ENCODE measurements around the gene ZFYVE27. TPM values are rescaled to one million over a fixed set of nuclear protein-coding genes. Genes with fewer than 3 reads are reported as not detected.

The ZFYVE27 gene
- total and polyA plus RNA-seq, 2 of the 4 experiments (the other 2 are of a cell fraction), result 13.1 to 22.2 TPM

- H4K91ac ChIP-seq (ENCODE audit: insufficient read depth, low read depth, low read length), result no peak within 1 kb of the TSS
- no TSS peak for BruUV-seq (replicated peaks)
- no peak within 1 kb of the TSS for H2AK9ac ChIP-seq (replicated peaks; ENCODE audit: low read depth, low read length, poor library complexity)
- H3K4me3 ChIP-seq (ENCODE audit: insufficient read depth, low read depth, low read length), result peak within 1 kb of the TSS; percentile 19; the same call in 1 of the 2 replicates
- H2BK5ac ChIP-seq (ENCODE audit: low read depth, low read length, poor library complexity, severe bottlenecking), result no peak within 1 kb of the TSS
- ChIA-PET CTCF (interaction anchor here (0.5 kb wide), 1 partner anchor 481 kb away, joined by 3 read pairs; no protein-coding TSS in a partner anchor), POLR2A (ENCODE audit: unreplicated experiment) (no interaction called here)
- H3K9me3 ChIP-seq (ENCODE audit: control insufficient read depth, insufficient read depth, low read length), result no peaks in the 10 kb centered on the region
- no peak for DNase-seq
- H2BK120ac ChIP-seq (ENCODE audit: low read depth, low read length), result no peak within 1 kb of the TSS
- H3K14ac ChIP-seq (replicated peaks; ENCODE audit: low read depth, low read length), result no peak within 1 kb of the TSS
- H3K79me1 ChIP-seq (ENCODE audit: low read depth in 1 of 2, low read length in 2 of 2), result no peaks in the 10 kb centered on the region
- H3K4me2 ChIP-seq (ENCODE audit: low read depth, low read length), result peak within 1 kb of the TSS; percentile 89
- no peak within 1 kb of the TSS for H2AK5ac ChIP-seq (ENCODE audit: low read depth, low read length)
- no peak within 1 kb of the TSS for H3K27ac ChIP-seq (ENCODE audit: insufficient read depth, low read length)
- WGBS, 2 experiments (ENCODE audit: extremely low coverage in 2 of 2, insufficient read length in 1 of 2), result 1% methylated on average over 31 of the region's 44 CpGs; no CpG with 5 or more reads in 1 of the 2 experiments
- H3K9me1 ChIP-seq (ENCODE audit: insufficient read depth, low read length), result no peaks in the 10 kb centered on the region
- intact Hi-C loops (cut with micrococcal nuclease) (no loop called here), dilution Hi-C loops (cut with HindIII; ENCODE audit: low sequenced_read_pairs, unreplicated experiment) (no loop called here), in situ Hi-C loops (cut with MboI; ENCODE audit: low sequenced_read_pairs) (no loop called here)
- H4K8ac ChIP-seq (ENCODE audit: low read depth in 2 of 2, low read length in 2 of 2), result no peak within 1 kb of the TSS
- H3K27me3 ChIP-seq (ENCODE audit: control insufficient read depth, insufficient read depth, low read length), result peaks cover 57% of the 10 kb centered on the region
- no peak within 1 kb of the TSS for H3K56ac ChIP-seq (ENCODE audit: extremely low read depth, insufficient read depth, low read length)
- H4K20me1 ChIP-seq (ENCODE audit: insufficient read depth, low read length), result no peaks in the 10 kb centered on the region
- no peak within 1 kb of the TSS for H3K18ac ChIP-seq (ENCODE audit: low read depth, low read length)
- peak within 1 kb of the TSS; percentile 80 for H2AFZ ChIP-seq (replicated peaks; ENCODE audit: low read length, poor library complexity)
- H3K9ac ChIP-seq (ENCODE audit: low read depth, low read length), result no peak within 1 kb of the TSS
- H2BK20ac ChIP-seq (ENCODE audit: low read depth, low read length), result no peak within 1 kb of the TSS
- no peak within 1 kb of the TSS for H2BK15ac ChIP-seq (ENCODE audit: low read depth, low read length)
- H3K4me1 ChIP-seq (ENCODE audit: control insufficient read depth, insufficient read depth, low read length), result 0 out of 2 replicates have a peak, but pooled peaks cover 2% of the 10 kb centered on the region
- H3K4ac ChIP-seq (ENCODE audit: low read depth, low read length), result no peak within 1 kb of the TSS
- ATAC-seq (ENCODE audit: low read depth), result no peak; the same call in 1 of the 2 replicates
- H3K36me3 ChIP-seq (ENCODE audit: control insufficient read depth, insufficient read depth, low read length), result no peaks in the 10 kb centered on the region
- no peak within 1 kb of the TSS for H3K23ac ChIP-seq (ENCODE audit: low read depth, low read length)
- TF ChIP-seq RFX5 (IDR thresholded peaks at IDR 0.05; ENCODE audit: low read depth, low read length), result no peak
- TF ChIP-seq MXI1 (IDR thresholded peaks at IDR 0.05; ENCODE audit: borderline replicate concordance, low read depth, low read length), result no peak
- no peak for TF ChIP-seq POLR2A (IDR thresholded peaks at IDR 0.05; ENCODE audit: low read depth, low read length)
- no peak for TF ChIP-seq CEBPB (IDR thresholded peaks at IDR 0.05; ENCODE audit: low read depth, low read length)
- no peak for TF ChIP-seq BHLHE40 (IDR thresholded peaks at IDR 0.05; ENCODE audit: low read depth, low read length)
- no peak for TF ChIP-seq CHD1 (IDR thresholded peaks at IDR 0.05; ENCODE audit: low read depth, low read length)
- TF ChIP-seq MAZ (IDR thresholded peaks at IDR 0.05; ENCODE audit: borderline replicate concordance, low read depth, low read length), result no peak
- TF ChIP-seq FOS (IDR thresholded peaks at IDR 0.05; ENCODE audit: low read depth, low read length), result no peak
- no peak for TF ChIP-seq CTCF (conservative IDR thresholded peaks at IDR 0.05; ENCODE audit: low read depth, low read length)
- H4K5ac ChIP-seq (ENCODE audit: low read depth, low read length), result no peak within 1 kb of the TSS
These were observed 35.2 kb downstream of the ZFYVE27 start, which contains the start of gene SFRP5 for GRCh38 chr10:97771913-97772823. SFRP5 (minus strand) TSS chr10:97771999; CDS start chr10:97771833, 166 bp downstream.

All from IMR-90 (cell line).